ENCODE results near the gene ZSCAN29. TPM values are rescaled to one million over a fixed set of nuclear protein-coding genes. Genes with fewer than 3 reads are reported as not detected.

Gene ZSCAN29
- total RNA-seq, 1 donor from 2014 or later: 27.8 TPM

- H3K4me3 Mint-ChIP-seq (ENCODE audit: unreplicated experiment): no peak overlapping the region
- Histone ChIP-seq H3K9me3 (ENCODE audit: insufficient read depth, low read depth, low read length) (no peaks in the 10 kb centered on the region), H4K20me1 (ENCODE audit: insufficient read depth, low read length) (peaks cover 24% of the 10 kb centered on the region), H3K4me1 (ENCODE audit: insufficient read depth, low read length) (no peaks in the 10 kb centered on the region), H3K27ac (ENCODE audit: low read depth, low read length) (no peak overlapping the region), H3K4me2 (ENCODE audit: low read length) (no peak overlapping the region), H3K9ac (ENCODE audit: low read length) (no peak overlapping the region), H3K79me2 (ENCODE audit: insufficient read depth, low read length) (no peaks in the 10 kb centered on the region), H2AFZ (ENCODE audit: low read depth, low read length) (no peak overlapping the region), H3K27me3 (ENCODE audit: insufficient read depth, low read length) (no peaks in the 10 kb centered on the region), H3K36me3 (ENCODE audit: insufficient read depth, low read length) (peaks cover 76% of the 10 kb centered on the region), H3K4me3 (ENCODE audit: insufficient read depth, low read depth, low read length) (no peak overlapping the region)
- no peak for FAIRE-seq
- peaks cover 10% of the 10 kb centered on the region for H3K4me1 Mint-ChIP-seq (ENCODE audit: low read depth, unreplicated experiment)
- H3K36me3 Mint-ChIP-seq (ENCODE audit: low read depth, unreplicated experiment): peaks cover 38% of the 10 kb centered on the region
- no peaks in the 10 kb centered on the region for H3K9me3 Mint-ChIP-seq (ENCODE audit: unreplicated experiment)
- H3K27ac Mint-ChIP-seq (ENCODE audit: unreplicated experiment): no peak overlapping the region
- TF ChIP-seq EZH2 (IDR thresholded peaks at IDR 0.05; ENCODE audit: insufficient read depth, low read length): no peak
- TF ChIP-seq CTCF (IDR thresholded peaks at IDR 0.05; ENCODE audit: insufficient read depth, low read depth, low read length): no peak
- H3K27me3 Mint-ChIP-seq (ENCODE audit: low read depth, unreplicated experiment): no peaks in the 10 kb centered on the region
- no peak for DNase-seq (ENCODE audit: low read depth)
These were observed 37.9 kb upstream of the ZSCAN29 start for GRCh38 chr15:43408789-43409188.

GRCh38 chr15:43406808-43407207, 36.0 kb upstream of the ZSCAN29 start:
- no peaks in the 10 kb centered on the region for H3K9me3 Mint-ChIP-seq (ENCODE audit: unreplicated experiment)
- DNase-seq (ENCODE audit: low read depth) (no peak), FAIRE-seq (no peak)
- H3K4me1 Mint-ChIP-seq (ENCODE audit: low read depth, unreplicated experiment): peaks cover 8% of the 10 kb centered on the region
- TF ChIP-seq EZH2 (IDR thresholded peaks at IDR 0.05; ENCODE audit: insufficient read depth, low read length) (no peak), CTCF (IDR thresholded peaks at IDR 0.05; ENCODE audit: insufficient read depth, low read depth, low read length) (no peak)
- peaks cover 35% of the 10 kb centered on the region for H3K36me3 Mint-ChIP-seq (ENCODE audit: low read depth, unreplicated experiment)
- Histone ChIP-seq H3K4me1 (ENCODE audit: insufficient read depth, low read length) (no peaks in the 10 kb centered on the region), H3K4me2 (ENCODE audit: low read length) (no peak overlapping the region), H3K79me2 (ENCODE audit: insufficient read depth, low read length) (no peaks in the 10 kb centered on the region), H3K36me3 (ENCODE audit: insufficient read depth, low read length) (peaks cover 71% of the 10 kb centered on the region), H3K4me3 (ENCODE audit: insufficient read depth, low read depth, low read length) (no peak overlapping the region), H3K9me3 (ENCODE audit: insufficient read depth, low read depth, low read length) (no peaks in the 10 kb centered on the region), H4K20me1 (ENCODE audit: insufficient read depth, low read length) (peaks cover 23% of the 10 kb centered on the region), H3K27me3 (ENCODE audit: insufficient read depth, low read length) (no peaks in the 10 kb centered on the region), H2AFZ (ENCODE audit: low read depth, low read length) (no peak overlapping the region), H3K27ac (ENCODE audit: low read depth, low read length) (no peak overlapping the region), H3K9ac (ENCODE audit: low read length) (no peak overlapping the region)
- no peaks in the 10 kb centered on the region for H3K27me3 Mint-ChIP-seq (ENCODE audit: low read depth, unreplicated experiment)
- no peak overlapping the region for H3K4me3 Mint-ChIP-seq (ENCODE audit: unreplicated experiment)
- no peak overlapping the region for H3K27ac Mint-ChIP-seq (ENCODE audit: unreplicated experiment)

- TF ChIP-seq CTCF (IDR thresholded peaks at IDR 0.05; ENCODE audit: insufficient read depth, low read depth, low read length) (no peak), EZH2 (IDR thresholded peaks at IDR 0.05; ENCODE audit: insufficient read depth, low read length) (no peak)
- Mint-ChIP-seq H3K4me3 (ENCODE audit: unreplicated experiment) (no peak overlapping the region), H3K9me3 (ENCODE audit: unreplicated experiment) (no peaks in the 10 kb centered on the region), H3K27ac (ENCODE audit: unreplicated experiment) (no peak overlapping the region), H3K36me3 (ENCODE audit: low read depth, unreplicated experiment) (peaks cover 37% of the 10 kb centered on the region), H3K4me1 (ENCODE audit: low read depth, unreplicated experiment) (peaks cover 8% of the 10 kb centered on the region), H3K27me3 (ENCODE audit: low read depth, unreplicated experiment) (no peaks in the 10 kb centered on the region)
- FAIRE-seq (no peak), DNase-seq (ENCODE audit: low read depth) (no peak)
- H3K79me2 ChIP-seq (ENCODE audit: insufficient read depth, low read length): no peaks in the 10 kb centered on the region
- H3K27ac ChIP-seq (ENCODE audit: low read depth, low read length): no peak overlapping the region
- H3K9ac ChIP-seq (ENCODE audit: low read length): no peak overlapping the region
- no peak overlapping the region for H3K4me2 ChIP-seq (ENCODE audit: low read length)
- no peaks in the 10 kb centered on the region for H3K9me3 ChIP-seq (ENCODE audit: insufficient read depth, low read depth, low read length)
- no peak overlapping the region for H3K4me3 ChIP-seq (ENCODE audit: insufficient read depth, low read depth, low read length)
- H2AFZ ChIP-seq (ENCODE audit: low read depth, low read length): no peak overlapping the region
- no peaks in the 10 kb centered on the region for H3K27me3 ChIP-seq (ENCODE audit: insufficient read depth, low read length)
- peaks cover 75% of the 10 kb centered on the region for H3K36me3 ChIP-seq (ENCODE audit: insufficient read depth, low read length)
- H4K20me1 ChIP-seq (ENCODE audit: insufficient read depth, low read length): peaks cover 22% of the 10 kb centered on the region
- no peaks in the 10 kb centered on the region for H3K4me1 ChIP-seq (ENCODE audit: insufficient read depth, low read length)
These were observed 35.3 kb upstream of the ZSCAN29 start for GRCh38 chr15:43406189-43406588.

Measured in astrocyte (in vitro differentiated cells and primary cell).